Sigmoid colon (tissue), 7 donors: ENCODE results near the gene WWTR1. TPM values are rescaled to one million over a fixed set of nuclear protein-coding genes. Genes with fewer than 3 reads are reported as not detected.

ENCODE experiments used
- DNase-seq: peaks from one replicate; pipeline ENCODE4 v3.0.0-alpha.2; 2019
- H3K27ac ChIP-seq, 4 donors: fragments of 200-600 bp; sonication (generic); one replicate each; pipeline ENCODE4 v1.5.1; 2016 to 2019; ENCODE audit warnings: mild to moderate bottlenecking in 1 of 4
- H3K27me3 ChIP-seq, 3 donors: fragments of 200-600 bp; sonication (generic); one replicate each; pipeline ENCODE4 v1.5.1; 2019; ENCODE audit warnings: mild to moderate bottlenecking in 1 of 3
- H3K36me3 ChIP-seq, 4 donors: fragments of 200-600 bp; sonication (generic); one replicate each; pipeline ENCODE4 v1.5.1; 2016 to 2019
- H3K4me1 ChIP-seq, 4 donors: fragments of 200-600 bp; sonication (generic); one replicate each; pipeline ENCODE4 v1.5.1; 2017 to 2019
- H3K4me3 ChIP-seq, 4 donors: fragments of 200-600 bp; sonication (generic); one replicate each; pipeline ENCODE4 v1.5.1; 2017 to 2019; ENCODE audit warnings: mild to moderate bottlenecking in 2 of 4, moderate library complexity in 1 of 4
- H3K9me3 ChIP-seq, 4 donors: fragments of 200-600 bp in 3 of 4; sonication (generic) in 3 of 4; one replicate each; pipeline versions ENCODE4 v1.5.1 to v1.6.1; 2013 to 2019
- CTCF ChIP-seq, 4 experiments: fragments of 450-650 bp in 3 of 4; fragments of 200-600 bp in 1 of 4; IDR thresholded peaks; one replicate each; pipeline ENCODE4 v1.5.1; 2016 to 2019; ENCODE audit warnings: antibody characterized with exemption in 4 of 4, mild to moderate bottlenecking in 3 of 4, moderate library complexity in 2 of 4
- EP300 ChIP-seq, 4 donors: sonication (generic); formaldehyde crosslinking; IDR thresholded peaks; one replicate each; pipeline ENCODE4 v1.6.1; 2017; ENCODE audit warnings: antibody characterized with exemption in 4 of 4
- POLR2A ChIP-seq, 2 donors: fragments of 450-650 bp; IDR thresholded peaks; one replicate each; pipeline ENCODE4 v1.6.1; 2016; ENCODE audit warnings: antibody characterized with exemption in 2 of 2, mild to moderate bottlenecking in 2 of 2, moderate library complexity in 2 of 2
- POLR2AphosphoS5 ChIP-seq, 4 donors: sonication (generic); formaldehyde crosslinking; IDR thresholded peaks; one replicate each; pipeline ENCODE4 v1.6.1; 2017; ENCODE audit warnings: antibody characterized with exemption in 4 of 4
- WGBS, 2 donors: extraction: QIAGEN DNeasy Blood & Tissue Kit; methylation state at CpG; one replicate each; pipeline ENCODE4 v1.1.7; 2013; 5-methylcytosine and 5-hydroxymethylcytosine counted together
- intact Hi-C: fragments of 100-400 bp; cut with DNase I; formaldehyde crosslinking; loops from one replicate; pipeline ENCODE4 v1.15.1; 2023
- polyA plus RNA-seq, 3 donors: library from polyadenylated mRNA; stranded (reverse); fragments of 200-250 nt; gene quantifications; one replicate each; pipeline ENCODE4 v1.2.3, GENCODE V29; 2013
- total RNA-seq, 4 donors: library from RNA; depleted of rRNA; stranded (reverse); fragments of >200 nt; gene quantifications; one replicate each; pipeline ENCODE4 v1.1.0, GENCODE V29; 2016
- donor health status: healthy with polysubstance abuse.
- donor health status: Bipolar disorder and iron deficiency.
- donor health status: healthy.

WWTR1 gene
- total and polyA plus RNA-seq, 7 donors: 7.9 to 340 (median 243) TPM

GRCh38 chr3:149581681-149582370 is 76.0 kb downstream of the WWTR1 start:
- intact Hi-C loops: no loop called here
- no peak for DNase-seq
- Histone ChIP-seq H3K4me1 (peaks cover 0 to 91% (median 82%) of the 10 kb centered on the region in 4 donors), H3K9me3 (no peaks in the 10 kb centered on the region), H3K36me3 (no peaks in the 10 kb centered on the region), H3K27me3 (no peaks in the 10 kb centered on the region), H3K27ac (peak overlapping the region; percentile 19 to 63 (median 58)), H3K4me3 (no peak overlapping the region)
- 46 to 47% methylated on average over 8 of the region's 8 CpGs for WGBS, 2 donors
- no peak for TF ChIP-seq CTCF (IDR thresholded peaks at IDR 0.05)
- TF ChIP-seq POLR2A (IDR thresholded peaks at IDR 0.05): no peak
- peak in 1 of 4 donors; percentile 9 for TF ChIP-seq POLR2AphosphoS5 (IDR thresholded peaks at IDR 0.05)
- TF ChIP-seq EP300 (IDR thresholded peaks at IDR 0.05): no peak

DNA sequence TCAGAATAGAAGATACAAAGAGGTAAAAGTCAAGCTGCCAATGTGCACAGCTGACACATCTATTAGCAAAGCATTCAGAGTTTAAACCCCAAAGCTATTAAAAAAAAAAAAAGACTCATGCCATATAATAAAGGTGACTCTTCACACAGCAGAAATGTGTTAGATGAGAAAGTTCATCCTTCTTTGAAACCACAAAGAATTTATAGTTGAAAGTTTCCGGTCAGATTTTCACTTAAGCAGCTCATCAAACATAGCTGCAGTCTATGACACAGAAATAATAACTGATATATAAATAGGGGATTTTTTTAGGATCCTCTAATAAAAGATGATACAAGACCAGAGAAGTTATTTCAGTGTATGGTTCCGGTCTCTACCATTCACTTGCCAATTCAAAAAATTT is 76.6 kb downstream of the WWTR1 start:
- intact Hi-C loops: no loop called here
- peak overlapping the region; percentile 19 to 63 (median 58) for H3K27ac ChIP-seq
- H3K27me3 ChIP-seq: no peaks in the 10 kb centered on the region
- no peak for DNase-seq
- peaks cover 0 to 92% (median 82%) of the 10 kb centered on the region in 4 donors for H3K4me1 ChIP-seq
- 64 to 79% methylated on average over 2 of the region's 2 CpGs for WGBS, 2 donors
- no peak for TF ChIP-seq CTCF (IDR thresholded peaks at IDR 0.05)
- no peak for TF ChIP-seq POLR2AphosphoS5 (IDR thresholded peaks at IDR 0.05)
- TF ChIP-seq EP300 (IDR thresholded peaks at IDR 0.05): no peak
- no peak for TF ChIP-seq POLR2A (IDR thresholded peaks at IDR 0.05)
- no peaks in the 10 kb centered on the region for H3K9me3 ChIP-seq
- H3K36me3 ChIP-seq: no peaks in the 10 kb centered on the region
- H3K4me3 ChIP-seq: no peak overlapping the region

DNA sequence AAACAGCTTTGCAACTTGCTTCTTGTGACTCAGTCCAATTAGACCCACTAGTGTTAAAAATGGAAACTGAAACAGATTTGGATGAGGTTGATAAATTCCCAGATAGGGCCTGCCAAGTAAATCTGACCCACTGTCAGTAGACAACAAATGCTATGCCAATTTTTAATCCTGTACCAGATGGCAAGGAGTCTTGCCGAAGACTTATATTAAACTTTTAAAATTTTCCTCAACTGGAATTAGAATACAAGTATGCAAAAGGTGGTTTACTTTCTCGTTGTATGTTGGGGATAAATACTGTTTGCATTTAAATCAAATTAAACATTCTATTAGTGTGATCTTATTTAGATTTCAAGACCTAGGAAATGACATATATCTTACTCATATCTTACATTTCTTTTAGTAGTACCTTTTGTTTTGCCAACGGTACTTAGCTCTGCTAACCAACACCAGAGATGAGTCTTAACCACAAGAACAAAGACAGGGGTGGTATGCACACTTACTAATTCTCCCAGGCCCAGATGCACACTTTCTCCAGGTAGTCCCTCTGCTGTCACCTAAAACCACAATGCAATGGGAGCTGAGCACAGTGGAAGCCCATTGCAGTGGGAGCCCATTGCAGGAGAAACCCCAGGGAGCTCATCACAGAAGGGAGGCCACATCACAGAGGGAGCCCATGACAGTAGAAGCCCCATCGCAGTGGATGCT is 77.8 kb downstream of the WWTR1 start:
- Histone ChIP-seq H3K9me3 (no peaks in the 10 kb centered on the region), H3K27ac (peak overlapping the region in 3 of 4 donors; percentile 52 to 81 (median 60)), H3K4me3 (no peak overlapping the region), H3K36me3 (no peaks in the 10 kb centered on the region), H3K4me1 (peaks cover 0 to 95% (median 88%) of the 10 kb centered on the region in 4 donors), H3K27me3 (no peaks in the 10 kb centered on the region)
- TF ChIP-seq EP300 (IDR thresholded peaks at IDR 0.05) (no peak), POLR2A (IDR thresholded peaks at IDR 0.05) (no peak), POLR2AphosphoS5 (IDR thresholded peaks at IDR 0.05) (no peak), CTCF (IDR thresholded peaks at IDR 0.05) (no peak)
- no peak for DNase-seq
- 68 to 81% methylated on average over 4 of the region's 4 CpGs for WGBS, 2 donors
- intact Hi-C loops: loop anchor here (5.0 kb wide), 1 partner anchor 77 kb away; the partner anchor contains the start of gene WWTR1

DNA sequence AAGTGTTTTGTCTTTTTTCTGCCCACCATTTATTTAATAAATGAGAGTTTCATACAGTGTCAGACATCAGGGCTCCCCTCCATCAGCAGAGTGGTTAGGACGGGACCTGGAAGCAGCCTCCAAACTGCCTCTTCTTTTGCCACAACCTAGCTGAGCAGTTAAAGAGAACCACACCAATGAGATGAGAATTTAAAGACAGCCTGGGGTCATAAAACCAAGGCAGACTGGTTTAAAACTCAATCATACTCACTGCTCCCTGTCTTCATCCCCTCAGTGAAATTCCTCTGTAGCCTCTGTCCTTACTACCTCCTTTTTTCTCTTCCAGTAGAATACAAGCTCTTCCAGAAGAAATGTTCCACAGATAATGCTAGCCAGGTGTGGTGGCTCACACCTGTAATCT is 78.7 kb downstream of the WWTR1 start:
- H3K4me1 ChIP-seq: peaks cover 0 to 95% (median 87%) of the 10 kb centered on the region in 4 donors
- intact Hi-C loops: loop anchor here (5.0 kb wide), 1 partner anchor 78 kb away; the partner anchor contains the start of gene WWTR1
- H3K27ac ChIP-seq: peak overlapping the region; percentile 14 to 81 (median 56)

More for the DNA sequence above, 78.7 kb downstream of the WWTR1 start:
- DNase-seq: no peak
- WGBS, 2 donors: 70 to 80% methylated on average over 1 of the region's 1 CpG
- Histone ChIP-seq H3K4me3 (no peak overlapping the region), H3K36me3 (no peaks in the 10 kb centered on the region), H3K27me3 (no peaks in the 10 kb centered on the region), H3K9me3 (no peaks in the 10 kb centered on the region)
- no peak for TF ChIP-seq CTCF (IDR thresholded peaks at IDR 0.05)
- TF ChIP-seq EP300 (IDR thresholded peaks at IDR 0.05): no peak
- no peak for TF ChIP-seq POLR2A (IDR thresholded peaks at IDR 0.05)
- TF ChIP-seq POLR2AphosphoS5 (IDR thresholded peaks at IDR 0.05): no peak
